NCI-H1105 (cell line): ENCODE results near the gene SORBS2.
A peak's percentile ranks its signal among the peaks of the same experiment; 100 is the strongest.
"Not testable (repeated sequence)": the region's sequence is repeated elsewhere in the genome, so short reads cannot be mapped to it uniquely, and the experiment has no call there.

Experiments
- DNase-seq: peaks from one replicate; lab custom pipeline; 2025; lab: John Stamatoyannopoulos, UW

The SORBS2 gene, protein sequence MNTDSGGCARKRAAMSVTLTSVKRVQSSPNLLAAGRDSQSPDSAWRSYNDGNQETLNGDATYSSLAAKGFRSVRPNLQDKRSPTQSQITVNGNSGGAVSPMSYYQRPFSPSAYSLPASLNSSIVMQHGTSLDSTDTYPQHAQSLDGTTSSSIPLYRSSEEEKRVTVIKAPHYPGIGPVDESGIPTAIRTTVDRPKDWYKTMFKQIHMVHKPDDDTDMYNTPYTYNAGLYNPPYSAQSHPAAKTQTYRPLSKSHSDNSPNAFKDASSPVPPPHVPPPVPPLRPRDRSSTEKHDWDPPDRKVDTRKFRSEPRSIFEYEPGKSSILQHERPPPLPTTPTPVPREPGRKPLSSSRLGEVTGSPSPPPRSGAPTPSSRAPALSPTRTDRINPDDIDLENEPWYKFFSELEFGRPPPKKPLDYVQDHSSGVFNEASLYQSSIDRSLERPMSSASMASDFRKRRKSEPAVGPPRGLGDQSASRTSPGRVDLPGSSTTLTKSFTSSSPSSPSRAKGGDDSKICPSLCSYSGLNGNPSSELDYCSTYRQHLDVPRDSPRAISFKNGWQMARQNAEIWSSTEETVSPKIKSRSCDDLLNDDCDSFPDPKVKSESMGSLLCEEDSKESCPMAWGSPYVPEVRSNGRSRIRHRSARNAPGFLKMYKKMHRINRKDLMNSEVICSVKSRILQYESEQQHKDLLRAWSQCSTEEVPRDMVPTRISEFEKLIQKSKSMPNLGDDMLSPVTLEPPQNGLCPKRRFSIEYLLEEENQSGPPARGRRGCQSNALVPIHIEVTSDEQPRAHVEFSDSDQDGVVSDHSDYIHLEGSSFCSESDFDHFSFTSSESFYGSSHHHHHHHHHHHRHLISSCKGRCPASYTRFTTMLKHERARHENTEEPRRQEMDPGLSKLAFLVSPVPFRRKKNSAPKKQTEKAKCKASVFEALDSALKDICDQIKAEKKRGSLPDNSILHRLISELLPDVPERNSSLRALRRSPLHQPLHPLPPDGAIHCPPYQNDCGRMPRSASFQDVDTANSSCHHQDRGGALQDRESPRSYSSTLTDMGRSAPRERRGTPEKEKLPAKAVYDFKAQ (N-terminal part only)

DNA sequence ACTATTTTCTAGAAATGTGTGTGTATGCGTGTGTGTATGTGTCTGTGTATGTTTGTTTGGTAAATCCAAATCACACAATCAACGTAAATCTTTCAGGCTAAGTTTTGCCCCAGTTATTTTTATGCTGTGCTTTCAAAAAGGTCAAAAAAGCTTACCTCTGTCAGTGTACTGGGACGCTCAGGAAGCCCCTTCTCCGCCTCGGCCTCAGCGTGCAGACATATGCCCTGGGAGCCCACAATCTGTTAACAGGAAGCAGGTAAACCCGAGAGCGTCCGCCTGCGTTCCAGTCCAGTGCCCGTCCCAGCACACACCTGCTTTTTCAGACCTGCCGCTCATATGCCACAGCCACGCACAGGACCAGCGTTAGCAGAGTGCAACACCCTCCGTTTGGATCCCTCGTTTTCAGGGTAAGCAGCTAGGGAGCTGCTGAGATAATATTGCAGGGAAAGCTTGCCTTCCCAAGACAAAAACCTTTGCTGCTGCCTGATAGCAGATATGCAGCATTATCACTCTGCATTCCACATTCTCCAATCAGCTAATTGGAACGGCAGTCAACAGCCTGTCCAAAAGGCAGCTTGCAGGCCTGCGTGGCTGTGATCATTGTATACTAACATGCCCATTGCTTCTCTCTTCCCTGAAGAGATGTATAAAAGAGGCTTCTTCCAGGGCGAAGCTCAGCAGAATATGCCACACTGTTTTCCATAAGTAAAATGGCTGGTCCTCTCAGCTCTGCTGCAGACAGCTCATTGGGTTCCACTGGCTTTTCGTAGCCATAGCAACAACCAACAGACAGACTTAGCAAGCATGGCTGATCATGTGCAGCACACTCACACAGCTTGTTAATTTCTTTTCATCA is at the start of gene SORBS2:
Gene SORBS2, minus strand, starts transcription at position 686 of the 856 bp plus-strand sequence. CDS start 121,623 bp downstream, outside the sequence.
- peak; percentile 40 for DNase-seq

DNA sequence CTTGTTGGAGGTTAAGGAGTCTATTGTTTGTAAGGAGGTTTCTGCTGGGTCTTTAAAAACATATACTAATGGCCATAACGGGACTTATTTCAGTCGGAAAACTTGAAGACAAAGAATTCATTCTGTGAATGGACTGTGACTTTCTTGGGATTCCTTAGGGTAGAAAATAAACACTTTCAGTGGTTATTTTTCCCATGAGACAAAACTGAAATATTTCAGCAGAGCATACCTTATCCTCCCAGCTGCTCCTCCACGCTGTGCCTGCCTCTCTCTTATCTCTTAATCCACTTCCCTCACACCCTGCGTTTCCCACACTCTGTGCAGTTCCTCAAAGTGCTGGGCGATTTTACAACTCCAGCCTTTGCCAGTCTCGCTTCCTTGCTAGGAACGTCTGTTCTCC is 47.1 kb upstream of the SORBS2 start:
- DNase-seq: no peak

DNA sequence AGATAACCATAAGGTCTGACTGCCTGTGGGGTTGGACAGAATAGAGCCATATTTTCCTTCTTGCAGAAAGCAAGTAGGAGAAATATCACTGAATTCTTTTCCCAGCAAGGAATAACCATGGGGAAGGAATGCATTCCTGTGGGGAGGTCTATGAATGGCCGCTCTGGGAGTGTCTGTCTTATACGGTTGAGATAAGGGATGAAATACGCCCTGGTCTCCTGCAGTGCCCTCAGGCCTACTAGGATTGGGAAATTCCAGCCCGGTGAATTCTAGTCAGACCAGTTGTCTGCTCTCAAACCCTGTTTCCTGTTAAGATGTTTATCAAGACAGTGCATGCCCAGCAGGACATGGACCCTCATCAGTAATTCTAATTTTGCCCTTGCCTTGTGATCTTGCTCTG is 45.6 kb upstream of the SORBS2 start:
- not testable (repeated sequence) for DNase-seq

DNA sequence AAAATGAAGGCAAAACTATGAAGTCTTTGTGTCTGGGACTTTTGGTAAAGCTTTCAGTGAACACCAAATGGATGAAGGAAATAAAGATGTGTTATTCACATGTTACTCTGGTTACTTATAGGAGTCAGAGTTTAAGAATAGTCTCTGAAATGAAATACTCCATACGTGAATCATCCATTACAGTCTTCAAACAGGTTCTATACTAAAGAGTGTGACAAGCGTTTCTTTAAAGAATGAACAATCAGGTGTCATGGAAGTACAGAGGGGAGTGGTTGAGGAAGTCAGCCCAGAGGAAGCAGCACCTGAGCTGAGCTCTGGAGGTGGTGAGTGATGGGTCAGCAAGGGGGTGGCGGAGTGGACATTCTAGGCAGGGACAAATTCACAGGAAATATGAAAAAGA is 41.8 kb upstream of the SORBS2 start:
- no peak for DNase-seq

DNA sequence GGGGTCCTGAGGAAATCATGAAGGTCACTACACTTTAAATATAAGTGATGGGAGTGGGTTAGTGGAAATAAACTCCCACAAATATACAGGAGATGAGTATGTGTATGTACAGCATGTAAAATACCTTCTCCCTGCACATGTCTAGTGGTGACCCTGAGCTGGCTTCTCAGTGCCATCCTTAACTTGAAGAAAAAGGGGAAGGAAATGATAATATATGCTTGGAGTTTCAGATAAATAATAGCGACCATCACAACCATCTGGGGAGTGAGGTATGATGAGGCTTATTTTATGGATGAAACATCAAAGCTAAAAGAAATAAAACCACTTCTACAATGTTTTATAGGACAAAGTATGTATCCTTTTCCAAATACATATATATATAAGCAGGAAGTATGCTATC is 41.0 kb upstream of the SORBS2 start:
- no peak for DNase-seq

DNA sequence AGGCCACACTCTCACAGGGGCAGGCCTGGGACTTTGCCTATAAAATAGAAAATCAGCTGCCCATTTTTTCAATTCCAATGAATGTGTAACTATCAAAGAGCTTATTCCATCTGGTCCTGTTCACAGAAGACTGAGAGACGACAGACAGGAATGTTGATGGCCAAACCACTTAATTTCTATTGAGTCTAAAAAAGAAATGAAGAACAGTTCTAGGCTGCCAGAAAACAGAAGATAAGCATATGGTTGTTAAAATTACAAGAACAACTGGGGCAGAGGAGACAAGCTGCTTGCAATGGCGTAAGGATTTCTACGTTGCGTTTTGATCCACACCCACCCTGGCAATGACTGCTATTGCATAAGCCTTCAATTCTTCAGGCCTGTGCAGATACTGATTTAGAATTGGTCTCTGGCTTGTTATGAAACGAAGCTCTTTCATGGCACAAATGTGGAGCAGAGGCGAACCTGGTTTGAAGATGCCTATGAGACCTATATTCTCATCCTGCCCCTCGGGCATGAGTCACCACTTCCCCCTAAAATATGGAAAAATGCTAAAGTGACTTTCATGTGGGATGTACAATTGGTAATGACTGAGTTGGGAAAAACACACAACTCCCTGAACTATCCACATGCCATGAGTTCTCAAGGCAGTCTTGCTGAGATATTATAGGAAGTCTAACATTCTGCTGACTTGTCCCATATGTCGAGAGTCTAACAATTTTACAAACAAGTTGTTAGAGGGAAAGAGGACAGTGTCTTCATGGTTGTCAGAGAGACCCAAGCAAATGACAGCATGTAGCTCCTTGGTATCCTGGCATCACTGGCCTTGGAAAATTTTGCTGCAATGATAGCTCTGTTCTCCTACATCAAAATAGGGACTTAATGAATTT is 37.9 kb upstream of the SORBS2 start:
- DNase-seq: no peak

DNA sequence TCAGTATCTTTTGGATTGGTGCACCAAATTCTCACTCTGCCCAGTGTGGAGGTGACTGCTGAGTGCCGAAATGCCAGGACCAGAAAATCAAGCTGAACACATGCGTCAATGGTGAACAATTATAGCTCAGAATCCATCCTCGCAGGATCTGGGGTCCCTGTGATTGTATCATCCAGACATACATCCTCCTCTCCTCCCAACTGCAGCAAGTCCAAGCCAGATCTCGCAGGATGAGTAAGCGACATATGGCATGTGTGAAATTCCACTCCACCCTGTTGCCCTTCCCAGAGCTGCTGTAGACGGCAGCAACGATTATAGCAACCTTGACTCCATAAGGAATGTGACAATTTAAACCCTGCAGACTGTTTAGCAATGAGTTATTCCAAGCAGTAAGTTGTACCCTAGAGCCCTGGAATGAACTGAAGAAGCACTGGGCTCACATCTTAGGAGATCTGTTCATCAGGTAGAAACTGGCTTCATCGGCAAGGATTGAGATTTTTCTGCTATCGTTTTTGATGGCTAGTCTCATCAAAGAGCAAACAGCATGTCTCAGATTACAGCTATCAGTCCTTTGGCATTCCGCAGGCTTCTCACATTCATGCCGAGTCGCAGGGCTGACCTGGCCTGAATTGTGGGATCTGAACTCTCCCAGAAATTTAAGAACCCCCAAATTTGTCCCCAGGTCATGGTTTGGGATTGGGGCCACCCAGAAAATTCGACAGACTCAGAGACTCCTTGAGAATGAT is 35.5 kb upstream of the SORBS2 start:
- DNase-seq: no peak

DNA sequence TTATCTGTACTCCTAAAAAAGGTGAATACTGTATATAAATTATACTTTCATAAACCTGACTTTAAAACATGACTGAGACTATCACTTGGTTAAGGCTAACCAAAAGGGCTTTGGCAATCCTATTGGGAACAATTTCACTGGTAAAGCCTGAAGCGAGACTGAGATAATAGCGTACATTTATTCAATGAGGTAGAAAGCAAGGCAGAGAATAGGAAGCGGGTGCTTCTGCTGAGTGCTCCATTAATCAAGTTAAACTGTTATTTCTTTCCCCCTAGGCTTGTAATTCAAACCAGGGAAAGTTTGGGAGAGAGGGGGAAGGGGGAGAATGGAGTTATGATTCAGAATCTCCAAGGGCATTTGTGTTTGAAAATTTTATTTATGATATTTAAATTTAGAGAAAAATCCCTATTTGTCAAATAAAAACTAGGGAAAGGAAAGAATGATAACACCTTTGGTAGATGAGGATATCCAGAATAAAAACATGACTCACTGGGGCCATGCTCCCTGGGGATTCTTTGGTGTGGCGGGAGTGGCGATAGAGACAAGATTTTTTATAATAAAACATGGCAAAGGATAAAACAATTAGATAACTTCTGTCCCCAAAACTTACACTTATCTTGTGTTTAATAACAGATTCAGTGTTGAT is 34.6 kb upstream of the SORBS2 start:
- no peak for DNase-seq

DNA sequence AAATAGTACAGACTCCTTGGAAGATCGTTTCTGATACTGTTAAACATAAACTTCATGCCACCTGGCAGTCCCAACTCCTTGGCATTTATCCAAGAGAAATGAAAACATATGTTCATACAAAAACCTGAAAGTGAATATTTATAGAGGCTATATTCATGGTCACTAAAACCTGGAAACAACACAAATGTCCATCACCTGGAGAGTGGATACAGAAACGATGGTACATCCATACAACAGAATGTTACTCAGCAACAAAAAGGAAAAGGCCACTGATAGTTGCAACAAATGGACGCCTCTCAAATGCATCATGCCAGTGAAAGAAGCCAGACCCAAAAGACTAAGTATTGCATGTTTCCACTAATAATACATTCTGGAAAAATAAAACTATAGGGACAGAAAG is 34.0 kb upstream of the SORBS2 start:
- DNase-seq: no peak

DNA sequence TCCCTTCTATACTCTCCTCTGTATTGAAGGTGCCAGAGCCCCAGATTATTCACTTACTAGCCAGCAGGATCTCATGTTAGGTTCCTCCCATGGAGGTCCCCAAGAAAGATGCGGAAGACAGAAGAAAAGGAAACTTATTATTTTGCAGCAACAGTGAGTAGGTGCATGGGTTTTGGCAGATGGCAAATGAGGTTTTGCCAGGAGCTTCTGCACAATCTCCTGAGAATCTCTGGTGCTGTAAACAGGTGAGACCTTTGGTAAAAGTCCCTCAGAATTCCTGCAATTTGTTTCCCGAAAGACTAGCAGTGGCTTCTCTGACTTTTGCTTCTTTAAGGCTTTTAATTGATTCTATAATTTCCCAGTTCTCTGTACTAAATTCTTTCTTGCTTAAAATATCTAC is 29.5 kb upstream of the SORBS2 start:
- no peak for DNase-seq

DNA sequence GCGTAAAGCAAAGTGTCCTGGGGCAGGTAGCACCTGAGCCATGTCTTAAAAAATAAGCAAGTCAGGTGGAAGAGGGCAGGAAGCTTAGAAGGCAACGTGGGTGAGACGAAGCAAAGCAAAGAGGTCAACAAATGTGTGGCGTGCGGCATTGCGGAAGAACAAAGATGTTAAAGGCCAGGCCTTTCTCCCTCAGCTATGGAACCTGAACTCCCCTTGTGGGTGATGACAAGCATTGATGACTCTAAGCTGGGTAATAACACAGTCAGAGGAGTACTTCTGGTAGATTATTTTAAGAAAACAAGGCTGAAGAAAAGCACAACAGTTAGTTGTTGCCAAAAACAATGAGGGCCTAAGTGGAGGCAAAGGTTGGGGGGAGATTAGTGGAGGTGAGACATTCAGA is 29.0 kb upstream of the SORBS2 start:
- DNase-seq: no peak

DNA sequence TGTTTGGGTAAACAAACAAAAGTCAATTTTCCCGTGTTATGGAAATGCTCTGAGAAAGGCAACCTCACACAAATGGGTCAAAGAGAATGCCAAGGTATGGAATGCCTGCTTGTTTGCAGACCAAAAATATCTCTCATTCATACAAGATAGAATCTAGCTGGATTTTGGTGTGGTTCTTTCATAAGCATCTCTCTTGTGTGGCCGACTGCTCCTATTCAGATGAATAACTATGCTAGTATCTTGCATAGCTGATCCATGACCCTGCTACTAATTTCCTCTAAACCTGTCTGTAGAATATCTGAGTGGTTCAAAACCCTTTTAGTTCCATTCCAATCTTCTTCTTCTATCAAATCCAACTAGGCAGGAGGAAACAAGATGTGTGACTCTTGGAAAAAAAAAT is 28.2 kb upstream of the SORBS2 start:
- DNase-seq: no peak

DNA sequence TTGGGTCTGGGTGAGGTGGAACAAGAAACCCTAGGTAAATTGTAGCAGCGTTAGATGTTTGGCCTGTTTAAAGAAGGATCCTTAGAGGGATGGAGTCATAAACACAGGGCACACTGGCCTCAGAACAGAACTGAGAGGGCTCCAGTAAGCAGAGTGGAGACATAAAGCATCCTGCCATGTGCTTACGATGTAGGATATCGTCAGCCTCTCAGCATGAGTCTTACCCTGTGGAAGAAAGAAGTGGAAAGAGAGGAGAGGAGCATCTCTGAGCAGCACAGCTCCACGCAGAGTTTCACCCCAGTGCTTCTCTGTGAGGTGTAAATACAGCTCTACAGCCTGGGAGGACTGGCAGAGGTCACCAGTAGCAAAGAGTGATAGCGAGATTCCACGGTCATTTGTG is 27.8 kb upstream of the SORBS2 start:
- DNase-seq: no peak

DNA sequence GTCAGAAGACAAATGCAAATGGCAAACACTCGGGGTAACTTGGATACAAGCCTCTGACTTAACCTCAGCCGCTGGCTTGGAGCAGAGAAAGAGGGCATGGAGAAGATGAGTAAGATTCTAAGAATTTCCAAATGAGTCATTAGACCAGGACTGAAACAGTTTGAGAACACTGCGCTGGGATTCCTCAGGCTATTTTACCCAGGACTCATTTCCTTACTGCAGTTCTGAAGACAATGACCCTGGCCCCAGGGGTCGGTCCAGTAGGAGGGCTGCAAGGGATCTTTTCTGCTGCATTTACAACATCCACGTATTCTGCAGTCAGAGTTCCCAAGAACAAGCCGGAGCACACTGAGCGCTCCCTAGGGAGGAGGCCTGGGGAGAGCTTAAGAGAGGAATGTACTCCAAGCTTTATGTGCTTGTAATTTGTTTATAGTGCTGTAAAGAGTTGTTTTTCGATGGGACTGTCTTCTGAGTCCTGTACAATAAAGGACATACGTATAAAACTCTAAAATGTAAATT is 27.3 kb upstream of the SORBS2 start:
- no peak for DNase-seq

DNA sequence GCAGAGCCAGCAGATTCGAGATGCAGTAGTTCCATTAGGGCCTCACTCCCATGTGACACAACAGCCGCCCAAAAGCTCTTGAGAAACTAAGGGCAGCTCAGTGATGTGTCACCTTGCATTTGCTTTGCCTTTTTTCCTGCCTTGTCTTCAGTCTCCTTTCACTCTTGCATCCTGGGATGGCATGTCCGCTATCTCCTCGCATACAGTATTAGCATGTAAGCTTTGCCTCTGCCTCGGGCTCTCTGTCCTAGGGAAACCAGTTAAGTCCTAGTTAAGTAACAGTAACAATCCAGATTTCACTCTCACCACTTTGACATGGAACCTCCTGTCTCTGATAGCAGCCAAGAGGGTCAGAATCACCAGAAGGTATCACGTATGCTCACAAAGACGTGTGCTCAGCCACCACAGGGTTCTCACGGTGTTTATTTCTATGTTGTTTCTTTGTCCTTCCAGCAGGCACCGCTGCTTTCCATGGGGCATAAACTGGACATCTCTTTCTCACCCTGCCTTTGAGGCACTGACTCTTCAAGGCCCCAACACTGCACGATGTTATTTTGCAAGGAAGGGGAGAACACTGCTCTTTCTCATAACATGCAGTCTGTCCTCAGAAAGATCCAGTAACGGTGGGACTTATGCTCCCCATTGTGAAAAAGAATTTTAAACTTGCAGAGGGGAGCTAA is 26.7 kb upstream of the SORBS2 start:
- no peak for DNase-seq

DNA sequence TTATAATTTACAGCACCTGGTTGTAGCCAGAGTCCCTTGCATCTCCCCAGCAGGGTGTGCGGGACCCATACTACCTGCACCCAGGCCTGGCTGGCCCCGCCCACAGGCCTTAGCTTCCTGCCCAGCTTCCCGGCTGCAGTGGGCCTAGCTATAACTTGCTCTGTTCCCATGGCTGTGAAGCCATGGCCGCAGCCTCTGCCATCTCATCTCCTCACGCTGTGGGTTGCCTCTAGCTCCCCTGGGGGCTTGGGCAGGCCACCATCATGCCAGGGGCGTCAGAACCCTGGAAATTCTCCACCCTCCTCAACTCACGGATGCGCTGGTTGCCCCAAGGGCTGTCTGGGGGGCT is 26.1 kb upstream of the SORBS2 start:
- no peak for DNase-seq

DNA sequence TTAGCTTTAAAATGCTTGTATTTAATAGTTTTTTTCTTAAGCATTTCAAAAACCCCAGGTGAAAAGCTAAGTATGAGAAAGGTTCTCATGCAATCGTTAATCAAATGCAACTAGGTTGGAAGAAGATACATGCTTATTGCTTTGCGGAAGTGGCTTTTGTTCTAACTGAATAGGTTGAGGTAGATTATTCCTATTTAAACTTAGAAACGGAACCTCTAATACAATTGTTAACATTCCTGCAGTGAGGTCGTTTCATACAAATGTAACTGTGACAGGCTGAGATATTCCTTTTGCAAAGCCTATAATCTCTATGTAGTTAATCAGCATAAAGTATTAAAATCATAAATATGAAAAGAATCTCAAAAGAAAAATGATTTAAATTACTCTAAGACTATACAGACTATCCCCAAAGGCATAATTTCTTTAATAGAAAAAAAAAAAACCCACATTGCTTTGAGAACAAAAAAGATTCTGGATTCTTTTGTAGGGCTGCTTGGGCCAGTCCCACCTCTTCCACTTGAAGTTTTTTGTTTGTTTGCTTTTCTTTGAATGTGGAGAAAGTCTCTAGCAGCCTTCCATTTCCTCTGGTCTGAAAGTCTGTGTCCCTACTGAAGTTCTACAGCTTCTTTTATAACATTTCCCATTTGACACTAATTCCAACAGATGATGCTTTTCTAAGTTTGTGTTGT is 25.6 kb upstream of the SORBS2 start:
- no peak for DNase-seq
